HL-60 (cell line): Measurements from ENCODE around the gene MAP4K2.

Experiments
- DNase-seq, 2 experiments: peaks; one replicate each; pipeline ENCODE4 v3.0.0-alpha.2; 2010 to 2020; ENCODE audit warnings: low read depth in 1 of 2, low spot score in 1 of 2
- H3K27ac ChIP-seq: fragments of 250-450 bp; sonication (Bioruptor Pico); replicated peaks from 2 replicates; pipeline ENCODE4 v1.5.1; 2020; ENCODE audit warnings: mild to moderate bottlenecking, moderate library complexity
- H3K27me3 ChIP-seq: fragments of 250-450 bp; sonication (Bioruptor Pico); 2 replicates; pipeline ENCODE4 v1.5.1; 2021; ENCODE audit warnings: mild to moderate bottlenecking, moderate library complexity; ENCODE audit not compliant: insufficient read depth, poor library complexity, severe bottlenecking
- H3K4me3 ChIP-seq: replicated peaks from 2 replicates; pipeline ENCODE4 v1.5.1; 2011; ENCODE audit warnings: mild to moderate bottlenecking, control low read depth, low read length; ENCODE audit not compliant: insufficient read depth
- GABPA ChIP-seq: IDR thresholded peaks from 2 replicates; pipeline ENCODE4 v1.6.1; 2012; ENCODE audit warnings: low read depth
- POLR2AphosphoS5 ChIP-seq: IDR thresholded peaks from 2 replicates; pipeline ENCODE4 v1.6.1; 2012; ENCODE audit warnings: low read depth
- SPI1 ChIP-seq: IDR thresholded peaks from 2 replicates; pipeline ENCODE4 v1.6.1; 2012; ENCODE audit warnings: low read depth, mild to moderate bottlenecking, borderline replicate concordance
- TF ChIP-seq, protein P1 (sequence below): IDR thresholded peaks from one replicate; pipeline ENCODE4 v1.5.1; 2011; ENCODE audit warnings: low read length, control low read depth, inconsistent platforms; ENCODE audit not compliant: insufficient read depth
- TF ChIP-seq, protein P2 (sequence below): IDR thresholded peaks from 2 replicates; pipeline ENCODE4 v1.6.1; 2012; ENCODE audit warnings: low read depth; ENCODE audit not compliant: insufficient replicate concordance

The MAP4K2 gene

DNA sequence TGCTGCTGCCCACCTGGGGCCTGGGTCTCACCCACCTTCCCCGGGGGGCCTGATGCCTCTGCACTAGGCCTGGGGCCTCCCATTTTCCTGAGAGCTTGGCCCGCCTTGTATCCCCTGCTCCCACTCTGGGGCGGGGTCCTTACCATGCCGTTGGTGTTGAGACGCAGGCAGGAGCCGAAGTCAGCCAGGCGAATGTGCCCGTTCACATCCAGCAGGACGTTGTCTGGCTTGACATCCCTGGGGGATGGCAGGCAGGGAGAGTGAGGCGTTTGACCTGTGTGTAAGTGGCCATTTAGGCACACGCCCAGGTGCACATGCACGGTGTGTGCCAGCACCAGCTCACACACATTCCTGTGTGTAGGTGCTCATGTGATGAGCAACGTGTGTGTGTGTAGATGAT is 36.3 kb upstream of the MAP4K2 start:
- TF ChIP-seq POLR2AphosphoS5 (no peak), SPI1 (no peak), GABPA (no peak)
- TF ChIP-seq, protein P1, sequence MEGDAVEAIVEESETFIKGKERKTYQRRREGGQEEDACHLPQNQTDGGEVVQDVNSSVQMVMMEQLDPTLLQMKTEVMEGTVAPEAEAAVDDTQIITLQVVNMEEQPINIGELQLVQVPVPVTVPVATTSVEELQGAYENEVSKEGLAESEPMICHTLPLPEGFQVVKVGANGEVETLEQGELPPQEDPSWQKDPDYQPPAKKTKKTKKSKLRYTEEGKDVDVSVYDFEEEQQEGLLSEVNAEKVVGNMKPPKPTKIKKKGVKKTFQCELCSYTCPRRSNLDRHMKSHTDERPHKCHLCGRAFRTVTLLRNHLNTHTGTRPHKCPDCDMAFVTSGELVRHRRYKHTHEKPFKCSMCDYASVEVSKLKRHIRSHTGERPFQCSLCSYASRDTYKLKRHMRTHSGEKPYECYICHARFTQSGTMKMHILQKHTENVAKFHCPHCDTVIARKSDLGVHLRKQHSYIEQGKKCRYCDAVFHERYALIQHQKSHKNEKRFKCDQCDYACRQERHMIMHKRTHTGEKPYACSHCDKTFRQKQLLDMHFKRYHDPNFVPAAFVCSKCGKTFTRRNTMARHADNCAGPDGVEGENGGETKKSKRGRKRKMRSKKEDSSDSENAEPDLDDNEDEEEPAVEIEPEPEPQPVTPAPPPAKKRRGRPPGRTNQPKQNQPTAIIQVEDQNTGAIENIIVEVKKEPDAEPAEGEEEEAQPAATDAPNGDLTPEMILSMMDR, result no peak
- TF ChIP-seq, protein P2, sequence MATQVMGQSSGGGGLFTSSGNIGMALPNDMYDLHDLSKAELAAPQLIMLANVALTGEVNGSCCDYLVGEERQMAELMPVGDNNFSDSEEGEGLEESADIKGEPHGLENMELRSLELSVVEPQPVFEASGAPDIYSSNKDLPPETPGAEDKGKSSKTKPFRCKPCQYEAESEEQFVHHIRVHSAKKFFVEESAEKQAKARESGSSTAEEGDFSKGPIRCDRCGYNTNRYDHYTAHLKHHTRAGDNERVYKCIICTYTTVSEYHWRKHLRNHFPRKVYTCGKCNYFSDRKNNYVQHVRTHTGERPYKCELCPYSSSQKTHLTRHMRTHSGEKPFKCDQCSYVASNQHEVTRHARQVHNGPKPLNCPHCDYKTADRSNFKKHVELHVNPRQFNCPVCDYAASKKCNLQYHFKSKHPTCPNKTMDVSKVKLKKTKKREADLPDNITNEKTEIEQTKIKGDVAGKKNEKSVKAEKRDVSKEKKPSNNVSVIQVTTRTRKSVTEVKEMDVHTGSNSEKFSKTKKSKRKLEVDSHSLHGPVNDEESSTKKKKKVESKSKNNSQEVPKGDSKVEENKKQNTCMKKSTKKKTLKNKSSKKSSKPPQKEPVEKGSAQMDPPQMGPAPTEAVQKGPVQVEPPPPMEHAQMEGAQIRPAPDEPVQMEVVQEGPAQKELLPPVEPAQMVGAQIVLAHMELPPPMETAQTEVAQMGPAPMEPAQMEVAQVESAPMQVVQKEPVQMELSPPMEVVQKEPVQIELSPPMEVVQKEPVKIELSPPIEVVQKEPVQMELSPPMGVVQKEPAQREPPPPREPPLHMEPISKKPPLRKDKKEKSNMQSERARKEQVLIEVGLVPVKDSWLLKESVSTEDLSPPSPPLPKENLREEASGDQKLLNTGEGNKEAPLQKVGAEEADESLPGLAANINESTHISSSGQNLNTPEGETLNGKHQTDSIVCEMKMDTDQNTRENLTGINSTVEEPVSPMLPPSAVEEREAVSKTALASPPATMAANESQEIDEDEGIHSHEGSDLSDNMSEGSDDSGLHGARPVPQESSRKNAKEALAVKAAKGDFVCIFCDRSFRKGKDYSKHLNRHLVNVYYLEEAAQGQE, result no peak

DNA sequence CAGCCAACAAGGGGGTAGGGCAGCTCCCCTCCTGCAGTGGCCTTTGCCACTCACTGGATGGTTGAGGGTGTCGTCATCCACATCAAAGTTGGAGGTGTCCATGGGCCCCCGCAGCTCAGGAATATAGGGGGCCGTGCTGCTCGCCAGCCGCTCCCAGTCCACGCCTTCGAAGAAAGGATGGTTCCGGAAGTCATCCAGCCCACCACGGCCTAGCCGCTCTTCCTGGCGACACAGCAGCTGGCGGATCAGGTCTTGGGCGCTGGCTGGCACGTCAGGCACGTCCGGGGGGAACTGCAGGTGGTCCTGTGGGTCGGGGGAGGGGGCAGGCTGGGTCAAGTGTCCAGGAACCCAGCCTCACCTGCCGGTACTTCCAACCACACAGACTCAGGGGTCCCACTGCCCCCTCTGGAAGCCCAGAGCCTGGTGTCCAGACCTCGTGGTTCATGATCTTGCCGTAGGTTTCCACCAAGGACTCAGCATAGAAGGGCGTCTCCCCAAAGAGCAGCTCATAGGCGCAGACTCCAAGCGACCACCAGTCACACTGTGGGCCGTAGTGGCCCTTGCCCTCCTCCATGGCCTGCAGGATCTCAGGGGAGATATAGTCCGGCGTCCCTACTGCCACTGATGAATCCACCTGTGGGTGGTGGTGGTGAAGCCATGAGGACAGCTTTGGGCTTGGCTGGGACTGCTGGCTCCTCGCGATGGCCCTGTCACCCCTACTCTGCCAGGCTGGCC is 35.8 kb upstream of the MAP4K2 start:
- no peak for DNase-seq
- no peaks in the 10 kb centered on the region for H3K27me3 ChIP-seq
- no peak overlapping the region for H3K4me3 ChIP-seq
- TF ChIP-seq, protein P1, result no peak
- TF ChIP-seq, protein P2, result no peak
- TF ChIP-seq POLR2AphosphoS5 (no peak), GABPA (no peak), SPI1 (no peak)
- H3K27ac ChIP-seq, result no peak overlapping the region

More for the DNA sequence above, 36.3 kb upstream of the MAP4K2 start:
- Histone ChIP-seq H3K27ac (no peak overlapping the region), H3K4me3 (no peak overlapping the region), H3K27me3 (no peaks in the 10 kb centered on the region)
- DNase-seq, result no peak

DNA sequence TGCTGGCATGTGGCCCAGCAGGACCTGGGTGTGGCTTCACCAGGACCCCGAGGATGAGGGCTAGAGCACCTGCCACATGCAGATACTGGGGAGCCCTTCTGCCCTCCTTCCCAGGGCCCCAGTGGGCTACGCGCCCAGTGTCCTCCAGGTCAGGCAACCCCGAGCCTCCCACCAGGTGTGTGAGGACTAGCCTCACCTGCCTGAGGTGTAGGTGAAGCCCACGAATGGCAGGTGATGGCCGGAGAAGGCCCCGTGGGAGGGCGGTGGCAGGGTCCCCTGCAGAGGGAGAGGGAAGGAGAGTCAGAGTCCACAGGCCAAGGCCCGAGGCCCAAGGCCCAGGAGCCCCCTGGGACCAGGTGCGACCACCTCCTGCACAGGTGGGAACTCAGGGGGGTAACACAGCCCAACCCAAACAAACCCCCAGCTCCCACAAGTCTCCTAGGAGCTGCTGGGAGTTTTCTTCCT is 34.9 kb upstream of the MAP4K2 start:
- H3K4me3 ChIP-seq, result no peak overlapping the region
- no peak for DNase-seq
- no peaks in the 10 kb centered on the region for H3K27me3 ChIP-seq
- TF ChIP-seq SPI1, result no peak
- TF ChIP-seq POLR2AphosphoS5, result no peak
- TF ChIP-seq GABPA, result no peak
- TF ChIP-seq, protein P2, result no peak
- TF ChIP-seq, protein P1, result no peak
- H3K27ac ChIP-seq, result no peak overlapping the region
